ENCODE results near the gene TTBK2.

DNA sequence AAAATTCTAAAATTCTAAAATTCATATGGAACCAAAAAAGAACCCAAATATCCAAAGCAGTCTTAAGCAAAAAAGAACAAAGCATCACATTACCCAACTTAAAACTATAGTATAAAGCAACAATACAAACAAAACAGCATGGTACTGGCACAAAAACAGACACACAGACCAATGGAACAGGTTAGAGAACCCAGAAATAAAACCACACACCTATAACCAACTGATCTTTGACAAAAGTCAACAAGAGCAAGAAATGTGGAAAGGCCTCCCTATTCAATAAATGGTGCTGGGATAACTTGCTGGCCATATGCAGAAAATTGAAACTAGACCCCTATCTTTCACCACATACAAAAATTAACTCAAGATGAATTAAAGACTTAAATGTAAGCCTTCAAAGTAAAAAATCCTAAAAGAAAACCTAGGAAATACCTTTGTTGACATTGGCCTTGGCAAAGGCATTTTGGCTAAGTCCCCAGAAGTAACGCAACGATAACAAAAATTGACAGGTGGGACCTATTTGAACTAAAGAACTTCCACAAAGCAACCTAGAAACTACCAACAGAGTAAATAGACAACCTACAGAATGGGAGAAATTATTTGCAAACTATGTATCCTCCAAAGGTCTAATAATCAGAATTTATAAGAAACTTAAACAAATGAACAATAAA, 56.9 kb downstream of the TTBK2 start:
- TF ChIP-seq POLR2AphosphoS5 (IDR thresholded peaks at IDR 0.05; ENCODE audit: low read depth): no peak
- TF ChIP-seq, protein P1, sequence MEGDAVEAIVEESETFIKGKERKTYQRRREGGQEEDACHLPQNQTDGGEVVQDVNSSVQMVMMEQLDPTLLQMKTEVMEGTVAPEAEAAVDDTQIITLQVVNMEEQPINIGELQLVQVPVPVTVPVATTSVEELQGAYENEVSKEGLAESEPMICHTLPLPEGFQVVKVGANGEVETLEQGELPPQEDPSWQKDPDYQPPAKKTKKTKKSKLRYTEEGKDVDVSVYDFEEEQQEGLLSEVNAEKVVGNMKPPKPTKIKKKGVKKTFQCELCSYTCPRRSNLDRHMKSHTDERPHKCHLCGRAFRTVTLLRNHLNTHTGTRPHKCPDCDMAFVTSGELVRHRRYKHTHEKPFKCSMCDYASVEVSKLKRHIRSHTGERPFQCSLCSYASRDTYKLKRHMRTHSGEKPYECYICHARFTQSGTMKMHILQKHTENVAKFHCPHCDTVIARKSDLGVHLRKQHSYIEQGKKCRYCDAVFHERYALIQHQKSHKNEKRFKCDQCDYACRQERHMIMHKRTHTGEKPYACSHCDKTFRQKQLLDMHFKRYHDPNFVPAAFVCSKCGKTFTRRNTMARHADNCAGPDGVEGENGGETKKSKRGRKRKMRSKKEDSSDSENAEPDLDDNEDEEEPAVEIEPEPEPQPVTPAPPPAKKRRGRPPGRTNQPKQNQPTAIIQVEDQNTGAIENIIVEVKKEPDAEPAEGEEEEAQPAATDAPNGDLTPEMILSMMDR (IDR thresholded peaks at IDR 0.05; ENCODE audit: insufficient read depth, low read length): no peak
- TF ChIP-seq, protein P2, sequence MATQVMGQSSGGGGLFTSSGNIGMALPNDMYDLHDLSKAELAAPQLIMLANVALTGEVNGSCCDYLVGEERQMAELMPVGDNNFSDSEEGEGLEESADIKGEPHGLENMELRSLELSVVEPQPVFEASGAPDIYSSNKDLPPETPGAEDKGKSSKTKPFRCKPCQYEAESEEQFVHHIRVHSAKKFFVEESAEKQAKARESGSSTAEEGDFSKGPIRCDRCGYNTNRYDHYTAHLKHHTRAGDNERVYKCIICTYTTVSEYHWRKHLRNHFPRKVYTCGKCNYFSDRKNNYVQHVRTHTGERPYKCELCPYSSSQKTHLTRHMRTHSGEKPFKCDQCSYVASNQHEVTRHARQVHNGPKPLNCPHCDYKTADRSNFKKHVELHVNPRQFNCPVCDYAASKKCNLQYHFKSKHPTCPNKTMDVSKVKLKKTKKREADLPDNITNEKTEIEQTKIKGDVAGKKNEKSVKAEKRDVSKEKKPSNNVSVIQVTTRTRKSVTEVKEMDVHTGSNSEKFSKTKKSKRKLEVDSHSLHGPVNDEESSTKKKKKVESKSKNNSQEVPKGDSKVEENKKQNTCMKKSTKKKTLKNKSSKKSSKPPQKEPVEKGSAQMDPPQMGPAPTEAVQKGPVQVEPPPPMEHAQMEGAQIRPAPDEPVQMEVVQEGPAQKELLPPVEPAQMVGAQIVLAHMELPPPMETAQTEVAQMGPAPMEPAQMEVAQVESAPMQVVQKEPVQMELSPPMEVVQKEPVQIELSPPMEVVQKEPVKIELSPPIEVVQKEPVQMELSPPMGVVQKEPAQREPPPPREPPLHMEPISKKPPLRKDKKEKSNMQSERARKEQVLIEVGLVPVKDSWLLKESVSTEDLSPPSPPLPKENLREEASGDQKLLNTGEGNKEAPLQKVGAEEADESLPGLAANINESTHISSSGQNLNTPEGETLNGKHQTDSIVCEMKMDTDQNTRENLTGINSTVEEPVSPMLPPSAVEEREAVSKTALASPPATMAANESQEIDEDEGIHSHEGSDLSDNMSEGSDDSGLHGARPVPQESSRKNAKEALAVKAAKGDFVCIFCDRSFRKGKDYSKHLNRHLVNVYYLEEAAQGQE (IDR thresholded peaks at IDR 0.05; ENCODE audit: insufficient replicate concordance, low read depth): no peak
